Breast epithelium (tissue), 3 donors: ENCODE measurements around the gene C1orf50.

Experiments
- POLR2A ChIP-seq: fragments of 450-650 bp; IDR thresholded peaks from one replicate; pipeline ENCODE4 v1.6.1; 2016; ENCODE audit warnings: antibody characterized with exemption, mild to moderate bottlenecking, moderate library complexity
- POLR2AphosphoS5 ChIP-seq, 3 donors: sonication (generic); formaldehyde crosslinking; IDR thresholded peaks; one replicate each; pipeline ENCODE4 v1.6.1; 2017; ENCODE audit warnings: antibody characterized with exemption in 3 of 3
- TF ChIP-seq, protein P1 (sequence below), 3 donors: fragments of 450-650 bp; IDR thresholded peaks; one replicate each; pipeline ENCODE4 v1.5.1; 2016 to 2017; ENCODE audit warnings: antibody characterized with exemption in 3 of 3, mild to moderate bottlenecking in 3 of 3, moderate library complexity in 3 of 3

DNA sequence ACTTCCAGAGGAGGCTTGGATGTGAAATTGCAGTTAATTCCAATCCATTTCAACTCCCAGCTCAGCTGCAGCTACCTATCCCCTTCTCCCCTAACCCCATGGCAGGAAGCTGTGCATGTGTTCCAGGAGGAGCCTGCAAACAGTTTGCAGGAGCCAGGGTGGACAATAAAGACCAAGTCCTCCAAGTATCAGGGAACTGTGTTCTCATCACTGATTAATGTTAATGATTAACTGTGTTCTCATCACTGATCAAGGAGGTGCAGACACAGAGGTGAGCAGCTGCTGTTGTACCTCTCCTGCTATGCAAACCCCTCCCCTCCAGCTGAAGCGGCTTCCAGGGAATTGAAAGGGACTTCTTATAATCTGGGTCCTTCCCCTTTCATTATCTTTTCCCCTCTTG, 46.2 kb upstream of the C1orf50 start:
- TF ChIP-seq, protein P1, sequence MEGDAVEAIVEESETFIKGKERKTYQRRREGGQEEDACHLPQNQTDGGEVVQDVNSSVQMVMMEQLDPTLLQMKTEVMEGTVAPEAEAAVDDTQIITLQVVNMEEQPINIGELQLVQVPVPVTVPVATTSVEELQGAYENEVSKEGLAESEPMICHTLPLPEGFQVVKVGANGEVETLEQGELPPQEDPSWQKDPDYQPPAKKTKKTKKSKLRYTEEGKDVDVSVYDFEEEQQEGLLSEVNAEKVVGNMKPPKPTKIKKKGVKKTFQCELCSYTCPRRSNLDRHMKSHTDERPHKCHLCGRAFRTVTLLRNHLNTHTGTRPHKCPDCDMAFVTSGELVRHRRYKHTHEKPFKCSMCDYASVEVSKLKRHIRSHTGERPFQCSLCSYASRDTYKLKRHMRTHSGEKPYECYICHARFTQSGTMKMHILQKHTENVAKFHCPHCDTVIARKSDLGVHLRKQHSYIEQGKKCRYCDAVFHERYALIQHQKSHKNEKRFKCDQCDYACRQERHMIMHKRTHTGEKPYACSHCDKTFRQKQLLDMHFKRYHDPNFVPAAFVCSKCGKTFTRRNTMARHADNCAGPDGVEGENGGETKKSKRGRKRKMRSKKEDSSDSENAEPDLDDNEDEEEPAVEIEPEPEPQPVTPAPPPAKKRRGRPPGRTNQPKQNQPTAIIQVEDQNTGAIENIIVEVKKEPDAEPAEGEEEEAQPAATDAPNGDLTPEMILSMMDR (IDR thresholded peaks at IDR 0.05): no peak
- TF ChIP-seq POLR2AphosphoS5 (IDR thresholded peaks at IDR 0.05): no peak
- no peak for TF ChIP-seq POLR2A
